OCI-LY3 (cell line): ENCODE measurements around the gene FDPS.

Source experiments
- H2AFZ ChIP-seq: fragments of 200-600, 300-600 bp; shearing (Covaris generic); 2 replicates; pipeline ENCODE4 v1.6.0; 2014; ENCODE audit warnings: antibody characterized with exemption, low read depth, low read length
- H3K27ac ChIP-seq: fragments of 200-600, 300-600 bp; sonication (generic); 2 replicates; pipeline ENCODE4 v1.5.1; 2014; ENCODE audit warnings: mild to moderate bottlenecking, low read length, moderate library complexity, mixed read lengths
- H3K27me3 ChIP-seq: fragments of 200-600, 300-600 bp; sonication (generic); 2 replicates; pipeline ENCODE4 v1.6.1; 2014; ENCODE audit warnings: low read depth, low read length, mixed read lengths
- H3K36me3 ChIP-seq: fragments of 200-600, 300-600 bp; sonication (generic); replicated peaks from 2 replicates; pipeline ENCODE3; 2014; ENCODE audit warnings: low read depth, low read length, mixed read lengths
- H3K4me1 ChIP-seq: fragments of 300-600, 200-600 bp; sonication (generic); 2 replicates; pipeline ENCODE4 v1.6.1; 2014; ENCODE audit warnings: low read length, mixed read lengths
- H3K4me2 ChIP-seq: fragments of 200-600, 300-600 bp; sonication (generic); 2 replicates; pipeline ENCODE4 v1.6.1; 2014; ENCODE audit warnings: low read length, mixed read lengths
- H3K4me3 ChIP-seq: fragments of 300-600, 200-600 bp; sonication (generic); 2 replicates; pipeline ENCODE4 v1.5.1; 2014; ENCODE audit warnings: antibody characterized with exemption, mild to moderate bottlenecking, low read length, moderate library complexity
- H3K79me2 ChIP-seq: fragments of 300-600, 200-600 bp; shearing (Covaris generic); 2 replicates; pipeline ENCODE4 v1.6.1; 2014; ENCODE audit warnings: mild to moderate bottlenecking, low read length, mixed read lengths
- H3K9ac ChIP-seq: fragments of 300-600, 200-600 bp; shearing (Covaris generic); 2 replicates; pipeline ENCODE4 v1.6.0; 2014; ENCODE audit warnings: mild to moderate bottlenecking, low read length, moderate library complexity
- H3K9me3 ChIP-seq: fragments of 200-600, 300-600 bp; shearing (Covaris generic); 2 replicates; pipeline ENCODE4 v1.6.1; 2014; ENCODE audit warnings: low read length, mixed read lengths; ENCODE audit not compliant: insufficient read depth
- H4K20me1 ChIP-seq: fragments of 200-600, 300-600 bp; sonication (generic); 2 replicates; pipeline ENCODE4 v1.6.1; 2016; ENCODE audit warnings: low read length, mixed read lengths; ENCODE audit not compliant: insufficient read depth
- EZH2phosphoT487 ChIP-seq: fragments of 200-600 bp; shearing (Covaris generic); IDR thresholded peaks from 2 replicates; pipeline ENCODE4 v1.6.1; 2018; ENCODE audit warnings: antibody characterized with exemption, mixed run types, low read depth
- TF ChIP-seq, protein P1 (sequence below): fragments of 200-600, 300-600 bp; sonication (generic); IDR thresholded peaks from 2 replicates; pipeline ENCODE4 v1.5.1; 2014; ENCODE audit warnings: antibody characterized with exemption, low read length, low read depth

Gene FDPS

DNA sequence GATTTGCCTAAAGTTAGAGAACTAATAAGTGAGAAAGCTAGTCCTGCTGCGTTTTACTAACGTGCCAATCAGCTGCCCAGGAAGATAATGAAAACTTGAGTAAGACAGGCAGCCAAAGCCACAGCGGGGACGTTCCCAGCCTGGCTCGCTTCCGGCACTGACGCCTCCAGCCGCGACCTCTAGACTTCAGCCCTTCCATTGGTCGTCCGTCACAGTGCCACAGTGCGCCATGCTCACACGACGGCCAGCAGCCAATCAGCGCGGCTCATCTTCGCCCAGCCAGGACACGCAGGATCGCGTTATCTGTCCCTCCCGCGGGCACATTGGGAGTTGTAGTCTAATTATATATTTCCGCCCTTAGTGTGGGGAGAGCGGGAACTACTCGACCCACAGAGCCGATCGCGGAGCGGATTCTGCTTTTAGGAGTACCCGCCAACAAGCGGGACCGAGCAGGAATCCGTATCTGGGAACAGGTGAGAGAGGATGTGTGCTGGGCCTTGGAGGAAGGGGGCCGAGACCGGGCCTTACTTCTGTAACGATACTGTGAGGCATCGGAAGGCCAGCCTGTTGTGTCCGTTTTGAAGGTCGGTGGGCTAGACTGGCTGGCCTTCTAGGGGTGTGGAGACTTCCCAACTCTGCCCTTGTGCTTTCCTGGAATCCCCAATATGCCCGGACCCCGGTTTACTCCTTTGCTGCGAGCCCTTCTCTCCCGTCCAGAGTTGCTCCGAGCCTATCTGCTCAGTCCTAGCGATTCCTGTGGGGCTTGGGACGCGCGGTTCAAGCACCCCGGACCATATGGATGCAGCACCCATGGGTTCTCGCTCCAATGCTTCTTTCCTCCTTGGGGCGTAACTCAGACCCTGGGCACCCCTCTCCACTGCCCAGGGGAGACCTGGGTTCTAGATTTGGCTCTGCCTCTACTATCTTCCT lies at the start of gene FDPS:
Gene FDPS (plus strand): TSS at position 374 of the 930 bp plus-strand sequence. CDS start 924 bp downstream, outside the sequence.
- Histone ChIP-seq H3K27ac (peak within 1 kb of the TSS; percentile 94), H2AFZ (no peak within 1 kb of the TSS), H3K4me1 (peaks cover 56% of the 10 kb centered on the region), H3K27me3 (no peaks in the 10 kb centered on the region), H3K4me2 (peak within 1 kb of the TSS; percentile 92), H3K9ac (peak within 1 kb of the TSS; percentile 99), H3K79me2 (peaks cover 49% of the 10 kb centered on the region), H3K9me3 (no peaks in the 10 kb centered on the region), H3K4me3 (peak within 1 kb of the TSS; percentile 91), H4K20me1 (peaks cover 17% of the 10 kb centered on the region; the same call in 1 of the 2 replicates), H3K36me3 (peaks cover 43% of the 10 kb centered on the region)
- TF ChIP-seq, protein P1, sequence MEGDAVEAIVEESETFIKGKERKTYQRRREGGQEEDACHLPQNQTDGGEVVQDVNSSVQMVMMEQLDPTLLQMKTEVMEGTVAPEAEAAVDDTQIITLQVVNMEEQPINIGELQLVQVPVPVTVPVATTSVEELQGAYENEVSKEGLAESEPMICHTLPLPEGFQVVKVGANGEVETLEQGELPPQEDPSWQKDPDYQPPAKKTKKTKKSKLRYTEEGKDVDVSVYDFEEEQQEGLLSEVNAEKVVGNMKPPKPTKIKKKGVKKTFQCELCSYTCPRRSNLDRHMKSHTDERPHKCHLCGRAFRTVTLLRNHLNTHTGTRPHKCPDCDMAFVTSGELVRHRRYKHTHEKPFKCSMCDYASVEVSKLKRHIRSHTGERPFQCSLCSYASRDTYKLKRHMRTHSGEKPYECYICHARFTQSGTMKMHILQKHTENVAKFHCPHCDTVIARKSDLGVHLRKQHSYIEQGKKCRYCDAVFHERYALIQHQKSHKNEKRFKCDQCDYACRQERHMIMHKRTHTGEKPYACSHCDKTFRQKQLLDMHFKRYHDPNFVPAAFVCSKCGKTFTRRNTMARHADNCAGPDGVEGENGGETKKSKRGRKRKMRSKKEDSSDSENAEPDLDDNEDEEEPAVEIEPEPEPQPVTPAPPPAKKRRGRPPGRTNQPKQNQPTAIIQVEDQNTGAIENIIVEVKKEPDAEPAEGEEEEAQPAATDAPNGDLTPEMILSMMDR: no peak
- no peak for TF ChIP-seq EZH2phosphoT487

DNA sequence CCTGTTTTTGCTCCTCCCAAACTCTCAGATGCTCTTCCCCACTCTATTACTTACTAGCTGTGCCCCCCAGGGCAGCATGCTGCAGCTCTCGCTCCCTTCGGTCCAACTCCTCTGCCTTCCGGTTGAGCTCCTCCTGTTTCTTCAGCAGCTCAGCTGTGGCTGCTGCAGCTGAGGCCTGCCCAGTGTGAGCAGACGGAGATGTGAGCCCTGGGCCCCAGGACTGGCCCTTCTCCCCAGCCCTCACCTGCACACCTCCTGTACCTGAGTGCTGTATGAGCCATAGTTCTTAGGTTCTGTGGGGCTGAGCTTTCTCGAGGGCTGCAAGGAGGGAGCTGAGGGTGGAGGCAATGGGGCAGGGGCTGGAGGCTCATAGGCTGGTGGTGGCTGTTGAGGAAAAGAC lies 48.4 kb upstream of the FDPS start:
- Histone ChIP-seq H3K4me2 (peak overlapping the region; percentile 94; the same call in 1 of the 2 replicates), H3K27ac (no peak overlapping the region), H3K27me3 (no peaks in the 10 kb centered on the region), H3K4me3 (no peak overlapping the region), H2AFZ (no peak overlapping the region), H3K9me3 (no peaks in the 10 kb centered on the region), H3K4me1 (peaks cover 14% of the 10 kb centered on the region), H4K20me1 (no peaks in the 10 kb centered on the region), H3K79me2 (peaks cover 20% of the 10 kb centered on the region), H3K36me3 (peaks cover 47% of the 10 kb centered on the region), H3K9ac (no peak overlapping the region)
- no peak for TF ChIP-seq EZH2phosphoT487
- TF ChIP-seq, protein P1: no peak

DNA sequence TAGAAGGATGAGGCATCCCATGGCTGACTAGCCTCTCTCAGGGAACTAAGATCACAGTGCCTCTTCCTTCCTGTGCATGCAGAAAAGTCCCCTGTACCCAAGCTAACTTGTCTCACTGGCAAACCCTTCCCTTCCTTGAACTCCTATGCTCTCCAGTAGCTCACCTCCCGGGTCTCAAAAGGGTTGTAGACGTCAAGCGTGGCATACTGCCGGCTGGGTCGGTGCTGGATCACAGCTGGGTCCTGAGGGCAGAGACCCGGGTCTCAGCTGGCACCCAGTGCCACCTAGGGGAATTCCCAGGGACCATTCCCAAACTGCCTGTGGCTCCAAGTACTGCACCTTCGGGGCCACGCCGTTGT lies 47.2 kb upstream of the FDPS start:
- peaks cover 20% of the 10 kb centered on the region for H3K79me2 ChIP-seq
- H4K20me1 ChIP-seq: no peaks in the 10 kb centered on the region
- no peak overlapping the region for H2AFZ ChIP-seq
- H3K4me2 ChIP-seq: peak overlapping the region; percentile 94
- TF ChIP-seq, protein P1: no peak
- no peak for TF ChIP-seq EZH2phosphoT487
- H3K9ac ChIP-seq: peak overlapping the region; percentile 89
- H3K36me3 ChIP-seq: peaks cover 49% of the 10 kb centered on the region
- no peaks in the 10 kb centered on the region for H3K27me3 ChIP-seq
- no peaks in the 10 kb centered on the region for H3K9me3 ChIP-seq
- peaks cover 14% of the 10 kb centered on the region for H3K4me1 ChIP-seq
- H3K4me3 ChIP-seq: peak overlapping the region; percentile 85
- H3K27ac ChIP-seq: peak overlapping the region; percentile 62

DNA sequence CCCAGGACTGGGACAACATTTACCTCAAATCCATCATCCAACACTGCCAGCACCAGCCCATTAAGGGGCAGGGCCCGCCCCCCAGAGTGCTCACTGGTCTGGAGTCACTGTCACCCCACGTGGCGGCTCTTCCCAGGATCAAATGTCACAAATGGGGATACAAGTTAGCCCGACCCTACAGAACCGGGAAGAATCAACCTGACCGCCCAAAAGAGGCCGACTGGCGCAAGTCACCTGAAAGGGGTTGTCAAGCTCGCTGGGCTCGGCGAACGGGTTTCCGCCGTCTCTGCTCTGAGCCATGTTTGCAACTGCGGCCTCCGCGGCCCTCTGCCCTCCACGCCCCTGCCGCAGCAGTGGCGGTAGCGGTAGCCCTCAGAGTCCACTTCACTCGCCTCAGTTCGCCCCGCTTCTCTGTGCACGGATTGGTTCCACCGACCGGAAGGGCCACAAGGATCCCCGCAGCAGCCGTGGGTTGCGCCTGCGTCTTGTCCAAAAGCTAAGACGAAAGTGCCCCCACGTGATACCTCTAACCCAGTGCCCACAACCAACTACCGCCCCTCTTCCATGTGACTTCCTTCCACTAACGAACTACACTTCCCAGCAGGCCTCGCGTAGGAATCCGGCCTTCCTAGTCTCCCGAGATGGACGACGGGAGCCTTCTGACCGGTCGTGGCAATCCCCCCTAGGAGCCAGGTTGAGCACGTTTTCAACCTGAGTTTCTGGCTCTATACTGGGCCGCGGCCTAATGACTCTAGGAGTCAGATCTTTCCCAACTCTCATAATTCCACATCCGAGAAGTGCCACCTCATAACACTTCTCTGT lies 46.6 kb upstream of the FDPS start, which contains the start of gene SCAMP3:
Gene SCAMP3 (minus strand): TSS at position 509 of the 822 bp plus-strand sequence. CDS start 209 bp downstream, at position 300.
- Histone ChIP-seq H3K27ac (peak within 1 kb of the TSS; percentile 62), H3K4me2 (peak within 1 kb of the TSS; percentile 94), H2AFZ (peak within 1 kb of the TSS; percentile 30; the same call in 1 of the 2 replicates), H3K9ac (peak within 1 kb of the TSS; percentile 89), H3K27me3 (no peaks in the 10 kb centered on the region), H3K4me1 (peaks cover 14% of the 10 kb centered on the region), H3K9me3 (no peaks in the 10 kb centered on the region), H4K20me1 (no peaks in the 10 kb centered on the region), H3K4me3 (peak within 1 kb of the TSS; percentile 85), H3K79me2 (peaks cover 20% of the 10 kb centered on the region), H3K36me3 (peaks cover 52% of the 10 kb centered on the region)
- TF ChIP-seq, protein P1: no peak
- no peak for TF ChIP-seq EZH2phosphoT487
